ENCODE results near the gene RPL32.

- no peak for TF ChIP-seq ZNF10 (tag by site-specific recombination; IDR thresholded peaks at IDR 0.05)
- no peak for TF ChIP-seq ZNF626 (tag by site-specific recombination; IDR thresholded peaks at IDR 0.05)
- no peak for TF ChIP-seq CTCF (tag by site-specific recombination; IDR thresholded peaks at IDR 0.05)
- TF ChIP-seq ZNF274 (IDR thresholded peaks at IDR 0.05; ENCODE audit: low read length), result no peak
- TF ChIP-seq ZNF274 (tag by site-specific recombination; IDR thresholded peaks at IDR 0.05; ENCODE audit: borderline replicate concordance), result no peak
- no peak for TF ChIP-seq BCL11A (tag by site-specific recombination; IDR thresholded peaks at IDR 0.05; ENCODE audit: low read depth)
- no peak for TF ChIP-seq ZSCAN30 (tag by site-specific recombination; IDR thresholded peaks at IDR 0.05)
- TF ChIP-seq PRDM4 (tag by site-specific recombination; IDR thresholded peaks at IDR 0.05), result no peak
- TF ChIP-seq ZNF777 (tag by site-specific recombination; IDR thresholded peaks at IDR 0.05; ENCODE audit: borderline replicate concordance), result no peak
- no peak for TF ChIP-seq REPIN1 (tag by site-specific recombination; IDR thresholded peaks at IDR 0.05; ENCODE audit: low read depth)
- TF ChIP-seq SETDB1 (IDR thresholded peaks at IDR 0.05; ENCODE audit: insufficient read length, low read length), result no peak
- no peak for TF ChIP-seq OVOL3 (tag by site-specific recombination; IDR thresholded peaks at IDR 0.05)
- no peak for TF ChIP-seq ZIC2 (tag by site-specific recombination; IDR thresholded peaks at IDR 0.05)
- TF ChIP-seq REST (tag by site-specific recombination; IDR thresholded peaks at IDR 0.05), result no peak
- TF ChIP-seq ZBTB7A (tag by site-specific recombination; IDR thresholded peaks at IDR 0.05; ENCODE audit: low read depth), result no peak
Observed at GRCh38 chr3:12793701-12794100, 47.7 kb downstream of the RPL32 start.
